PC-9 (cell line): ENCODE results near the gene EIF5B.

ENCODE experiments used
- CTCF ChIP-seq: fragments of 200-600 bp; sonication (generic); conservative IDR thresholded peaks from 2 replicates; pipeline ENCODE4 v1.6.1; 2017; ENCODE audit warnings: mixed run types, antibody characterized with exemption, mild to moderate bottlenecking, moderate library complexity
- EZH2 ChIP-seq: fragments of 200-600 bp; sonication (generic); IDR thresholded peaks from 2 replicates; pipeline ENCODE4 v1.8.0; 2017; ENCODE audit warnings: antibody characterized with exemption, low read depth

- TF ChIP-seq CTCF (no peak), EZH2 (no peak)
Observed at GRCh38 chr2:99376254-99376864, 39.2 kb downstream of the EIF5B start.
